WTC11 (cell line): ENCODE results near the gene FBXL7.

Experiments
- RELA ChIP-seq: sonication (generic); formaldehyde crosslinking; IDR thresholded peaks from 2 replicates; pipeline ENCODE4 v1.8.1; 2022; ENCODE audit warnings: missing genetic modification reagents, mild to moderate bottlenecking, borderline replicate concordance
- TF ChIP-seq, protein P1 (sequence below): sonication (generic); formaldehyde crosslinking; conservative IDR thresholded peaks from 2 replicates; pipeline ENCODE4 v1.8.1; 2023; ENCODE audit warnings: mild to moderate bottlenecking, low read depth, missing genetic modification reagents, moderate library complexity
- TF ChIP-seq, protein P2 (sequence below): sonication (generic); formaldehyde crosslinking; IDR thresholded peaks from 2 replicates; pipeline ENCODE4 v1.8.1; 2023; ENCODE audit warnings: mild to moderate bottlenecking, moderate library complexity, missing genetic modification reagents
- TF ChIP-seq, protein P3 (sequence below): fragments of 200-600 bp; IDR thresholded peaks from 2 replicates; pipeline ENCODE4 v1.8.0; 2022; ENCODE audit warnings: antibody characterized with exemption
- TF ChIP-seq, protein P4 (sequence below): sonication (generic); formaldehyde crosslinking; IDR thresholded peaks from 2 replicates; pipeline ENCODE4 v1.8.0; 2022; ENCODE audit warnings: missing genetic modification reagents
- TF ChIP-seq, protein P5 (sequence below): sonication (generic); formaldehyde crosslinking; IDR thresholded peaks from 2 replicates; pipeline ENCODE4 v1.8.1; 2022; ENCODE audit warnings: mild to moderate bottlenecking, missing genetic modification reagents, moderate library complexity, borderline replicate concordance
- TF ChIP-seq, protein P6 (sequence below): sonication (generic); formaldehyde crosslinking; IDR thresholded peaks from 2 replicates; pipeline ENCODE4 v1.8.1; 2023; ENCODE audit warnings: mild to moderate bottlenecking, missing genetic modification reagents, moderate library complexity

DNA sequence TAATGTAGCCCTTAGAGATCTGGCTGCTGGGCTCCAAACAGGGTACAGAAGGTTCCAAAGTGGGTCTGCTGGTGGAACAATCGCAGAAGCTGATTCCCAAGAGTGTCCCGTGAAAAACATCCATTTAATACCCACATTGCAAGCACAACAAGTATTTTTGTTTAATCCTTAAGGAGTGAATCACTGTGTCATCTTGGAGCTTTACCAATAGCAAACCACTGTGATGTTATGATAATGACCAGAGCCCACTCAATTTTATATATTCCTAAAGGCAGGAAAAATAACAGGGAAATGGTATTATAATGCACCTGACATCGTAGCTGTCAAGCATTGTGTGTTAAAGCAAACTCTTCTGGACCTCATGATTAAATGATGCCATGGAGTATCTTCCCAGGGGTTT lies 291.9 kb downstream of the FBXL7 start:
- TF ChIP-seq, protein P1, sequence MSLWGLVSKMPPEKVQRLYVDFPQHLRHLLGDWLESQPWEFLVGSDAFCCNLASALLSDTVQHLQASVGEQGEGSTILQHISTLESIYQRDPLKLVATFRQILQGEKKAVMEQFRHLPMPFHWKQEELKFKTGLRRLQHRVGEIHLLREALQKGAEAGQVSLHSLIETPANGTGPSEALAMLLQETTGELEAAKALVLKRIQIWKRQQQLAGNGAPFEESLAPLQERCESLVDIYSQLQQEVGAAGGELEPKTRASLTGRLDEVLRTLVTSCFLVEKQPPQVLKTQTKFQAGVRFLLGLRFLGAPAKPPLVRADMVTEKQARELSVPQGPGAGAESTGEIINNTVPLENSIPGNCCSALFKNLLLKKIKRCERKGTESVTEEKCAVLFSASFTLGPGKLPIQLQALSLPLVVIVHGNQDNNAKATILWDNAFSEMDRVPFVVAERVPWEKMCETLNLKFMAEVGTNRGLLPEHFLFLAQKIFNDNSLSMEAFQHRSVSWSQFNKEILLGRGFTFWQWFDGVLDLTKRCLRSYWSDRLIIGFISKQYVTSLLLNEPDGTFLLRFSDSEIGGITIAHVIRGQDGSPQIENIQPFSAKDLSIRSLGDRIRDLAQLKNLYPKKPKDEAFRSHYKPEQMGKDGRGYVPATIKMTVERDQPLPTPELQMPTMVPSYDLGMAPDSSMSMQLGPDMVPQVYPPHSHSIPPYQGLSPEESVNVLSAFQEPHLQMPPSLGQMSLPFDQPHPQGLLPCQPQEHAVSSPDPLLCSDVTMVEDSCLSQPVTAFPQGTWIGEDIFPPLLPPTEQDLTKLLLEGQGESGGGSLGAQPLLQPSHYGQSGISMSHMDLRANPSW (CRISPR knock-in tag): no peak
- TF ChIP-seq, protein P2, sequence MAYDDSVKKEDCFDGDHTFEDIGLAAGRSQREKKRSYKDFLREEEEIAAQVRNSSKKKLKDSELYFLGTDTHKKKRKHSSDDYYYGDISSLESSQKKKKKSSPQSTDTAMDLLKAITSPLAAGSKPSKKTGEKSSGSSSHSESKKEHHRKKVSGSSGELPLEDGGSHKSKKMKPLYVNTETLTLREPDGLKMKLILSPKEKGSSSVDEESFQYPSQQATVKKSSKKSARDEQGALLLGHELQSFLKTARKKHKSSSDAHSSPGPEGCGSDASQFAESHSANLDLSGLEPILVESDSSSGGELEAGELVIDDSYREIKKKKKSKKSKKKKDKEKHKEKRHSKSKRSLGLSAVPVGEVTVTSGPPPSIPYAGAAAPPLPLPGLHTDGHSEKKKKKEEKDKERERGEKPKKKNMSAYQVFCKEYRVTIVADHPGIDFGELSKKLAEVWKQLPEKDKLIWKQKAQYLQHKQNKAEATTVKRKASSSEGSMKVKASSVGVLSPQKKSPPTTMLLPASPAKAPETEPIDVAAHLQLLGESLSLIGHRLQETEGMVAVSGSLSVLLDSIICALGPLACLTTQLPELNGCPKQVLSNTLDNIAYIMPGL (CRISPR knock-in tag): no peak
- TF ChIP-seq, protein P3, sequence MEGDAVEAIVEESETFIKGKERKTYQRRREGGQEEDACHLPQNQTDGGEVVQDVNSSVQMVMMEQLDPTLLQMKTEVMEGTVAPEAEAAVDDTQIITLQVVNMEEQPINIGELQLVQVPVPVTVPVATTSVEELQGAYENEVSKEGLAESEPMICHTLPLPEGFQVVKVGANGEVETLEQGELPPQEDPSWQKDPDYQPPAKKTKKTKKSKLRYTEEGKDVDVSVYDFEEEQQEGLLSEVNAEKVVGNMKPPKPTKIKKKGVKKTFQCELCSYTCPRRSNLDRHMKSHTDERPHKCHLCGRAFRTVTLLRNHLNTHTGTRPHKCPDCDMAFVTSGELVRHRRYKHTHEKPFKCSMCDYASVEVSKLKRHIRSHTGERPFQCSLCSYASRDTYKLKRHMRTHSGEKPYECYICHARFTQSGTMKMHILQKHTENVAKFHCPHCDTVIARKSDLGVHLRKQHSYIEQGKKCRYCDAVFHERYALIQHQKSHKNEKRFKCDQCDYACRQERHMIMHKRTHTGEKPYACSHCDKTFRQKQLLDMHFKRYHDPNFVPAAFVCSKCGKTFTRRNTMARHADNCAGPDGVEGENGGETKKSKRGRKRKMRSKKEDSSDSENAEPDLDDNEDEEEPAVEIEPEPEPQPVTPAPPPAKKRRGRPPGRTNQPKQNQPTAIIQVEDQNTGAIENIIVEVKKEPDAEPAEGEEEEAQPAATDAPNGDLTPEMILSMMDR: no peak
- TF ChIP-seq, protein P4, sequence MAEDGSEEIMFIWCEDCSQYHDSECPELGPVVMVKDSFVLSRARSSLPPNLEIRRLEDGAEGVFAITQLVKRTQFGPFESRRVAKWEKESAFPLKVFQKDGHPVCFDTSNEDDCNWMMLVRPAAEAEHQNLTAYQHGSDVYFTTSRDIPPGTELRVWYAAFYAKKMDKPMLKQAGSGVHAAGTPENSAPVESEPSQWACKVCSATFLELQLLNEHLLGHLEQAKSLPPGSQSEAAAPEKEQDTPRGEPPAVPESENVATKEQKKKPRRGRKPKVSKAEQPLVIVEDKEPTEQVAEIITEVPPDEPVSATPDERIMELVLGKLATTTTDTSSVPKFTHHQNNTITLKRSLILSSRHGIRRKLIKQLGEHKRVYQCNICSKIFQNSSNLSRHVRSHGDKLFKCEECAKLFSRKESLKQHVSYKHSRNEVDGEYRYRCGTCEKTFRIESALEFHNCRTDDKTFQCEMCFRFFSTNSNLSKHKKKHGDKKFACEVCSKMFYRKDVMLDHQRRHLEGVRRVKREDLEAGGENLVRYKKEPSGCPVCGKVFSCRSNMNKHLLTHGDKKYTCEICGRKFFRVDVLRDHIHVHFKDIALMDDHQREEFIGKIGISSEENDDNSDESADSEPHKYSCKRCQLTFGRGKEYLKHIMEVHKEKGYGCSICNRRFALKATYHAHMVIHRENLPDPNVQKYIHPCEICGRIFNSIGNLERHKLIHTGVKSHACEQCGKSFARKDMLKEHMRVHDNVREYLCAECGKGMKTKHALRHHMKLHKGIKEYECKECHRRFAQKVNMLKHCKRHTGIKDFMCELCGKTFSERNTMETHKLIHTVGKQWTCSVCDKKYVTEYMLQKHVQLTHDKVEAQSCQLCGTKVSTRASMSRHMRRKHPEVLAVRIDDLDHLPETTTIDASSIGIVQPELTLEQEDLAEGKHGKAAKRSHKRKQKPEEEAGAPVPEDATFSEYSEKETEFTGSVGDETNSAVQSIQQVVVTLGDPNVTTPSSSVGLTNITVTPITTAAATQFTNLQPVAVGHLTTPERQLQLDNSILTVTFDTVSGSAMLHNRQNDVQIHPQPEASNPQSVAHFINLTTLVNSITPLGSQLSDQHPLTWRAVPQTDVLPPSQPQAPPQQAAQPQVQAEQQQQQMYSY (CRISPR knock-in tag): no peak
- TF ChIP-seq, protein P5, sequence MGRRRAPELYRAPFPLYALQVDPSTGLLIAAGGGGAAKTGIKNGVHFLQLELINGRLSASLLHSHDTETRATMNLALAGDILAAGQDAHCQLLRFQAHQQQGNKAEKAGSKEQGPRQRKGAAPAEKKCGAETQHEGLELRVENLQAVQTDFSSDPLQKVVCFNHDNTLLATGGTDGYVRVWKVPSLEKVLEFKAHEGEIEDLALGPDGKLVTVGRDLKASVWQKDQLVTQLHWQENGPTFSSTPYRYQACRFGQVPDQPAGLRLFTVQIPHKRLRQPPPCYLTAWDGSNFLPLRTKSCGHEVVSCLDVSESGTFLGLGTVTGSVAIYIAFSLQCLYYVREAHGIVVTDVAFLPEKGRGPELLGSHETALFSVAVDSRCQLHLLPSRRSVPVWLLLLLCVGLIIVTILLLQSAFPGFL (CRISPR knock-in tag): no peak
- TF ChIP-seq RELA (CRISPR knock-in tag): no peak
- TF ChIP-seq, protein P6, sequence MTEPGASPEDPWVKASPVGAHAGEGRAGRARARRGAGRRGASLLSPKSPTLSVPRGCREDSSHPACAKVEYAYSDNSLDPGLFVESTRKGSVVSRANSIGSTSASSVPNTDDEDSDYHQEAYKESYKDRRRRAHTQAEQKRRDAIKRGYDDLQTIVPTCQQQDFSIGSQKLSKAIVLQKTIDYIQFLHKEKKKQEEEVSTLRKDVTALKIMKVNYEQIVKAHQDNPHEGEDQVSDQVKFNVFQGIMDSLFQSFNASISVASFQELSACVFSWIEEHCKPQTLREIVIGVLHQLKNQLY (CRISPR knock-in tag): no peak
